Measurements from ENCODE around the gene PDZRN3. TPM values are rescaled to one million over a fixed set of nuclear protein-coding genes. Genes with fewer than 3 reads are reported as not detected.

Gene PDZRN3
- total and polyA plus RNA-seq, 2 experiments from 2014 or later, result 7.5 to 14.0 TPM

DNA sequence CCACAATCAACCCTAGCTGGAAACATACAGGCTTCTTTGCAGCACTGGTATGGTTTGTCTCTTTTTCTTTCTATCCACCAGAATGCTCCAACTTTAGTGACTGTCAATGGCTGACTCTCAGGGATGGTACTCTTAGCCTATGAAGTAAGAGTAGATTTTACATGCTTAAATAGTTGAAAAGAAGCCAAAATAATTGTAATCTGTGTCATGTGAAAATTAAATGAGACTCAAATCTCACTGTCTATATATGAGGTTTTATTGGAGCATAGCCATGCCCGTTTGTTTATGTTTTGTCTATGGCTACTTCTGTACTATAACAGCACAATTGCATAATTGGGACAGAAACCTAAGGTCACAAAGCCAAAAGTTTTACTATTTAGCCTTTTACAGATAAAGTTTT, 29.1 kb upstream of the PDZRN3 start (continued):
- TF ChIP-seq, protein P1, sequence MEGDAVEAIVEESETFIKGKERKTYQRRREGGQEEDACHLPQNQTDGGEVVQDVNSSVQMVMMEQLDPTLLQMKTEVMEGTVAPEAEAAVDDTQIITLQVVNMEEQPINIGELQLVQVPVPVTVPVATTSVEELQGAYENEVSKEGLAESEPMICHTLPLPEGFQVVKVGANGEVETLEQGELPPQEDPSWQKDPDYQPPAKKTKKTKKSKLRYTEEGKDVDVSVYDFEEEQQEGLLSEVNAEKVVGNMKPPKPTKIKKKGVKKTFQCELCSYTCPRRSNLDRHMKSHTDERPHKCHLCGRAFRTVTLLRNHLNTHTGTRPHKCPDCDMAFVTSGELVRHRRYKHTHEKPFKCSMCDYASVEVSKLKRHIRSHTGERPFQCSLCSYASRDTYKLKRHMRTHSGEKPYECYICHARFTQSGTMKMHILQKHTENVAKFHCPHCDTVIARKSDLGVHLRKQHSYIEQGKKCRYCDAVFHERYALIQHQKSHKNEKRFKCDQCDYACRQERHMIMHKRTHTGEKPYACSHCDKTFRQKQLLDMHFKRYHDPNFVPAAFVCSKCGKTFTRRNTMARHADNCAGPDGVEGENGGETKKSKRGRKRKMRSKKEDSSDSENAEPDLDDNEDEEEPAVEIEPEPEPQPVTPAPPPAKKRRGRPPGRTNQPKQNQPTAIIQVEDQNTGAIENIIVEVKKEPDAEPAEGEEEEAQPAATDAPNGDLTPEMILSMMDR (conservative IDR thresholded peaks at IDR 0.05; ENCODE audit: low read depth in 2 of 2), result no peak

DNA sequence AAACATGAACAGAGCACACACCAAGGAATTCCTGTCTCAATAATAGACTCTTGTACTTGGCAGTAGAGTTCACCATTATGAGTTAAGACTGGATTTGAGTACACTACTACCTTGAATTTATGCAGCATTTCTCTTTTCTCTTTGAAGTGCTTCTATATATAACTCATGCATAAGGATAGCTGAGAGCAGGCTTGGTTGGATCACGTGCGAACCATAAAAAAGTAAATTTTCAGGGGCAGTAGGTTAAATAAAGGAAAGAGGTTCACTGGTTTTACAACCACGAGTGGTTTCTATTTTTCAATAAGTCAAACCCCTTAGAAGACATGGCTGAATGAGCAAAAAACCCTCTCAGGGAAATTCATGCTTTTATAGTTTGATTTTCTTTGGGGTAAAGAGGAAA, 28.6 kb upstream of the PDZRN3 start:
- Histone ChIP-seq H3F3A (replicated peaks; ENCODE audit: low read depth) (no peaks in the 10 kb centered on the region), H3K4me2 (no peak overlapping the region), H3K79me2 (replicated peaks; ENCODE audit: insufficient read depth) (no peaks in the 10 kb centered on the region), H4K20me1 (replicated peaks; ENCODE audit: insufficient read depth) (no peaks in the 10 kb centered on the region), H3K4me1 (ENCODE audit: insufficient read depth) (0 out of 2 replicates have a peak, but pooled peaks cover 4% of the 10 kb centered on the region), H3K36me3 (ENCODE audit: insufficient read depth) (no peaks in the 10 kb centered on the region), H3K27ac (ENCODE audit: low read depth) (no peak overlapping the region), H2AFZ (peak overlapping the region; percentile 74; the same call in 1 of the 2 replicates), H3K9me2 (ENCODE audit: insufficient read depth) (0 out of 2 replicates have a peak, but pooled peaks cover 3% of the 10 kb centered on the region), H3K4me3 (no peak overlapping the region), H3K27me3 (ENCODE audit: insufficient read depth) (no peaks in the 10 kb centered on the region)
- Mint-ChIP-seq H3K4me1 (peaks cover 5% of the 10 kb centered on the region), H3K36me3 (ENCODE audit: low read depth) (no peaks in the 10 kb centered on the region), H3K9me3 (no peaks in the 10 kb centered on the region), H3K27me3 (ENCODE audit: insufficient read depth, low read depth, poor library complexity) (no peaks in the 10 kb centered on the region), H3K4me3 (no peak overlapping the region), H3K27ac (no peak overlapping the region)
- ATAC-seq, result no peak
- no peak for DNase-seq (ENCODE audit: low spot score)
- TF ChIP-seq EZH2phosphoT487 (IDR thresholded peaks at IDR 0.05; ENCODE audit: unreplicated experiment) (no peak), POLR2AphosphoS5 (IDR thresholded peaks at IDR 0.05; ENCODE audit: low read depth) (no peak), EZH2 (IDR thresholded peaks at IDR 0.05; ENCODE audit: low read depth, unreplicated experiment) (no peak), CREB1 (CRISPR knock-in tag; IDR thresholded peaks at IDR 0.05; ENCODE audit: low read depth) (no peak), ZNF114 (CRISPR knock-in tag; IDR thresholded peaks at IDR 0.05) (no peak), NANOG (IDR thresholded peaks at IDR 0.05; ENCODE audit: borderline replicate concordance) (no peak)
- TF ChIP-seq, protein P1 (conservative IDR thresholded peaks at IDR 0.05; ENCODE audit: low read depth in 2 of 2), result no peak
- TF ChIP-seq, protein P2, sequence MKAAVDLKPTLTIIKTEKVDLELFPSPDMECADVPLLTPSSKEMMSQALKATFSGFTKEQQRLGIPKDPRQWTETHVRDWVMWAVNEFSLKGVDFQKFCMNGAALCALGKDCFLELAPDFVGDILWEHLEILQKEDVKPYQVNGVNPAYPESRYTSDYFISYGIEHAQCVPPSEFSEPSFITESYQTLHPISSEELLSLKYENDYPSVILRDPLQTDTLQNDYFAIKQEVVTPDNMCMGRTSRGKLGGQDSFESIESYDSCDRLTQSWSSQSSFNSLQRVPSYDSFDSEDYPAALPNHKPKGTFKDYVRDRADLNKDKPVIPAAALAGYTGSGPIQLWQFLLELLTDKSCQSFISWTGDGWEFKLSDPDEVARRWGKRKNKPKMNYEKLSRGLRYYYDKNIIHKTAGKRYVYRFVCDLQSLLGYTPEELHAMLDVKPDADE (IDR thresholded peaks at IDR 0.05), result no peak
- TF ChIP-seq, protein P3, sequence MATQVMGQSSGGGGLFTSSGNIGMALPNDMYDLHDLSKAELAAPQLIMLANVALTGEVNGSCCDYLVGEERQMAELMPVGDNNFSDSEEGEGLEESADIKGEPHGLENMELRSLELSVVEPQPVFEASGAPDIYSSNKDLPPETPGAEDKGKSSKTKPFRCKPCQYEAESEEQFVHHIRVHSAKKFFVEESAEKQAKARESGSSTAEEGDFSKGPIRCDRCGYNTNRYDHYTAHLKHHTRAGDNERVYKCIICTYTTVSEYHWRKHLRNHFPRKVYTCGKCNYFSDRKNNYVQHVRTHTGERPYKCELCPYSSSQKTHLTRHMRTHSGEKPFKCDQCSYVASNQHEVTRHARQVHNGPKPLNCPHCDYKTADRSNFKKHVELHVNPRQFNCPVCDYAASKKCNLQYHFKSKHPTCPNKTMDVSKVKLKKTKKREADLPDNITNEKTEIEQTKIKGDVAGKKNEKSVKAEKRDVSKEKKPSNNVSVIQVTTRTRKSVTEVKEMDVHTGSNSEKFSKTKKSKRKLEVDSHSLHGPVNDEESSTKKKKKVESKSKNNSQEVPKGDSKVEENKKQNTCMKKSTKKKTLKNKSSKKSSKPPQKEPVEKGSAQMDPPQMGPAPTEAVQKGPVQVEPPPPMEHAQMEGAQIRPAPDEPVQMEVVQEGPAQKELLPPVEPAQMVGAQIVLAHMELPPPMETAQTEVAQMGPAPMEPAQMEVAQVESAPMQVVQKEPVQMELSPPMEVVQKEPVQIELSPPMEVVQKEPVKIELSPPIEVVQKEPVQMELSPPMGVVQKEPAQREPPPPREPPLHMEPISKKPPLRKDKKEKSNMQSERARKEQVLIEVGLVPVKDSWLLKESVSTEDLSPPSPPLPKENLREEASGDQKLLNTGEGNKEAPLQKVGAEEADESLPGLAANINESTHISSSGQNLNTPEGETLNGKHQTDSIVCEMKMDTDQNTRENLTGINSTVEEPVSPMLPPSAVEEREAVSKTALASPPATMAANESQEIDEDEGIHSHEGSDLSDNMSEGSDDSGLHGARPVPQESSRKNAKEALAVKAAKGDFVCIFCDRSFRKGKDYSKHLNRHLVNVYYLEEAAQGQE (IDR thresholded peaks at IDR 0.05; ENCODE audit: unreplicated experiment), result no peak
- TF ChIP-seq, protein P4, sequence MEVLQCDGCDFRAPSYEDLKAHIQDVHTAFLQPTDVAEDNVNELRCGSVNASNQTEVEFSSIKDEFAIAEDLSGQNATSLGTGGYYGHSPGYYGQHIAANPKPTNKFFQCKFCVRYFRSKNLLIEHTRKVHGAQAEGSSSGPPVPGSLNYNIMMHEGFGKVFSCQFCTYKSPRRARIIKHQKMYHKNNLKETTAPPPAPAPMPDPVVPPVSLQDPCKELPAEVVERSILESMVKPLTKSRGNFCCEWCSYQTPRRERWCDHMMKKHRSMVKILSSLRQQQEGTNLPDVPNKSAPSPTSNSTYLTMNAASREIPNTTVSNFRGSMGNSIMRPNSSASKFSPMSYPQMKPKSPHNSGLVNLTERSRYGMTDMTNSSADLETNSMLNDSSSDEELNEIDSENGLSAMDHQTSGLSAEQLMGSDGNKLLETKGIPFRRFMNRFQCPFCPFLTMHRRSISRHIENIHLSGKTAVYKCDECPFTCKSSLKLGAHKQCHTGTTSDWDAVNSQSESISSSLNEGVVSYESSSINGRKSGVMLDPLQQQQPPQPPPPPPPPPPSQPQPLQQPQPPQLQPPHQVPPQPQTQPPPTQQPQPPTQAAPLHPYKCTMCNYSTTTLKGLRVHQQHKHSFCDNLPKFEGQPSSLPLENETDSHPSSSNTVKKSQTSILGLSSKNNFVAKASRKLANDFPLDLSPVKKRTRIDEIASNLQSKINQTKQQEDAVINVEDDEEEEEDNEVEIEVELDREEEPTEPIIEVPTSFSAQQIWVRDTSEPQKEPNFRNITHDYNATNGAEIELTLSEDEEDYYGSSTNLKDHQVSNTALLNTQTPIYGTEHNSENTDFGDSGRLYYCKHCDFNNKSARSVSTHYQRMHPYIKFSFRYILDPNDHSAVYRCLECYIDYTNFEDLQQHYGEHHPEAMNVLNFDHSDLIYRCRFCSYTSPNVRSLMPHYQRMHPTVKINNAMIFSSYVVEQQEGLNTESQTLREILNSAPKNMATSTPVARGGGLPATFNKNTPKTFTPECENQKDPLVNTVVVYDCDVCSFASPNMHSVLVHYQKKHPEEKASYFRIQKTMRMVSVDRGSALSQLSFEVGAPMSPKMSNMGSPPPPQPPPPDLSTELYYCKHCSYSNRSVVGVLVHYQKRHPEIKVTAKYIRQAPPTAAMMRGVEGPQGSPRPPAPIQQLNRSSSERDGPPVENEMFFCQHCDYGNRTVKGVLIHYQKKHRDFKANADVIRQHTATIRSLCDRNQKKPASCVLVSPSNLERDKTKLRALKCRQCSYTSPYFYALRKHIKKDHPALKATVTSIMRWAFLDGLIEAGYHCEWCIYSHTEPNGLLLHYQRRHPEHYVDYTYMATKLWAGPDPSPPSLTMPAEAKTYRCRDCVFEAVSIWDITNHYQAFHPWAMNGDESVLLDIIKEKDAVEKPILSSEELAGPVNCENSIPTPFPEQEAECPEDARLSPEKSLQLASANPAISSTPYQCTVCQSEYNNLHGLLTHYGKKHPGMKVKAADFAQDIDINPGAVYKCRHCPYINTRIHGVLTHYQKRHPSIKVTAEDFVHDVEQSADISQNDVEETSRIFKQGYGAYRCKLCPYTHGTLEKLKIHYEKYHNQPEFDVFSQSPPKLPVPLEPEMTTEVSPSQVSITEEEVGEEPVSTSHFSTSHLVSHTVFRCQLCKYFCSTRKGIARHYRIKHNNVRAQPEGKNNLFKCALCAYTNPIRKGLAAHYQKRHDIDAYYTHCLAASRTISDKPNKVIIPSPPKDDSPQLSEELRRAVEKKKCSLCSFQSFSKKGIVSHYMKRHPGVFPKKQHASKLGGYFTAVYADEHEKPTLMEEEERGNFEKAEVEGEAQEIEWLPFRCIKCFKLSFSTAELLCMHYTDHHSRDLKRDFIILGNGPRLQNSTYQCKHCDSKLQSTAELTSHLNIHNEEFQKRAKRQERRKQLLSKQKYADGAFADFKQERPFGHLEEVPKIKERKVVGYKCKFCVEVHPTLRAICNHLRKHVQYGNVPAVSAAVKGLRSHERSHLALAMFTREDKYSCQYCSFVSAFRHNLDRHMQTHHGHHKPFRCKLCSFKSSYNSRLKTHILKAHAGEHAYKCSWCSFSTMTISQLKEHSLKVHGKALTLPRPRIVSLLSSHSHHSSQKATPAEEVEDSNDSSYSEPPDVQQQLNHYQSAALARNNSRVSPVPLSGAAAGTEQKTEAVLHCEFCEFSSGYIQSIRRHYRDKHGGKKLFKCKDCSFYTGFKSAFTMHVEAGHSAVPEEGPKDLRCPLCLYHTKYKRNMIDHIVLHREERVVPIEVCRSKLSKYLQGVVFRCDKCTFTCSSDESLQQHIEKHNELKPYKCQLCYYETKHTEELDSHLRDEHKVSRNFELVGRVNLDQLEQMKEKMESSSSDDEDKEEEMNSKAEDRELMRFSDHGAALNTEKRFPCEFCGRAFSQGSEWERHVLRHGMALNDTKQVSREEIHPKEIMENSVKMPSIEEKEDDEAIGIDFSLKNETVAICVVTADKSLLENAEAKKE (CRISPR knock-in tag; IDR thresholded peaks at IDR 0.05), result no peak
